ENCODE data around the gene KRTAP21-2. TPM values are rescaled to one million over a fixed set of nuclear protein-coding genes. Genes with fewer than 3 reads are reported as not detected.

KRTAP21-2 gene
- not detected in 2 replicates for total RNA-seq

GRCh38 chr21:30747159-30747558 lies at the start of gene KRTAP21-2:
Gene KRTAP21-2 (minus strand): TSS chr21:30747259. CDS start chr21:30747202, 57 bp downstream.

GRCh38 chr21:30755328-30755727 lies 8.3 kb upstream of the KRTAP21-2 start, which contains the start of gene KRTAP21-1:
Gene KRTAP21-1 (minus strand): TSS chr21:30755428. CDS start chr21:30755378, 50 bp downstream.

GRCh38 chr21:30718239-30718909 lies 28.7 kb downstream of the KRTAP21-2 start, which contains the start of gene KRTAP21-3:
Gene KRTAP21-3 (minus strand): TSS chr21:30718777. CDS start chr21:30718759, 18 bp downstream.

Other genes starting within 250 kb of the KRTAP21-2 start
- gene KRTAP19-5, start 245.1 kb downstream of the KRTAP21-2 start, total RNA-seq, result not detected in 2 replicates
- not detected in 2 replicates for gene KRTAP19-6, start 205.4 kb downstream of the KRTAP21-2 start, total RNA-seq
- not detected in 2 replicates for gene KRTAP19-7, start 185.9 kb downstream of the KRTAP21-2 start, total RNA-seq
- not detected in 2 replicates for gene KRTAP22-2, start 156.9 kb downstream of the KRTAP21-2 start, total RNA-seq
- not detected in 2 replicates for gene KRTAP6-3, start 154.8 kb downstream of the KRTAP21-2 start, total RNA-seq
- gene KRTAP6-2, start 148.4 kb downstream of the KRTAP21-2 start, total RNA-seq, result not detected in 2 replicates
- gene KRTAP22-1, start 146.2 kb downstream of the KRTAP21-2 start, total RNA-seq, result not detected in 2 replicates
- gene KRTAP6-1, start 133.3 kb downstream of the KRTAP21-2 start, total RNA-seq, result not detected in 2 replicates
- gene KRTAP20-1, start 130.8 kb downstream of the KRTAP21-2 start, total RNA-seq, result not detected in 2 replicates
- not detected in 2 replicates for gene KRTAP20-4, start 126.6 kb downstream of the KRTAP21-2 start, total RNA-seq
- not detected in 2 replicates for gene KRTAP20-2, start 112.1 kb downstream of the KRTAP21-2 start, total RNA-seq
- not detected in 2 replicates for gene KRTAP20-3, start 104.4 kb downstream of the KRTAP21-2 start, total RNA-seq
- not detected in 2 replicates for gene KRTAP21-3, start 28.5 kb downstream of the KRTAP21-2 start, total RNA-seq
- not detected in 2 replicates for gene KRTAP21-1, start 8.2 kb upstream of the KRTAP21-2 start, total RNA-seq
- gene KRTAP8-1, start 66.0 kb upstream of the KRTAP21-2 start, total RNA-seq, result not detected in 2 replicates
- not detected in 2 replicates for gene KRTAP7-1, start 82.5 kb upstream of the KRTAP21-2 start, total RNA-seq
- gene KRTAP11-1, start 134.3 kb upstream of the KRTAP21-2 start, total RNA-seq, result not detected in 2 replicates

Measured in airway epithelial cell (primary cell).